Cardiac fibroblast (primary cell): ENCODE results near the gene NCOA7.

Experiments used
- DNase-seq, 2 donors: peaks; one replicate each; pipeline versions ENCODE4 v3.0.0 to v3.0.0-alpha.2; 2010; ENCODE audit warnings: low read depth in 2 of 2
- H3K4me3 ChIP-seq, 2 donors: replicated peaks in 1 of 2; 1 replicate in 1 of 2; 2 replicates in 1 of 2; pipeline ENCODE4 v1.5.1; 2011; ENCODE audit warnings: low read depth in 2 of 2, low read length in 2 of 2, mild to moderate bottlenecking in 2 of 2, moderate library complexity in 1 of 2
- CTCF ChIP-seq: IDR thresholded peaks from one replicate; pipeline ENCODE4 v1.5.1; 2011; ENCODE audit warnings: low read depth, mild to moderate bottlenecking, low read length, inconsistent platforms

NCOA7 gene

GRCh38 chr6:125854355-125854754 lies 63.6 kb downstream of the NCOA7 start:
- H3K4me3 ChIP-seq, result no peak overlapping the region
- TF ChIP-seq CTCF, result no peak
- DNase-seq, result no peak

DNA sequence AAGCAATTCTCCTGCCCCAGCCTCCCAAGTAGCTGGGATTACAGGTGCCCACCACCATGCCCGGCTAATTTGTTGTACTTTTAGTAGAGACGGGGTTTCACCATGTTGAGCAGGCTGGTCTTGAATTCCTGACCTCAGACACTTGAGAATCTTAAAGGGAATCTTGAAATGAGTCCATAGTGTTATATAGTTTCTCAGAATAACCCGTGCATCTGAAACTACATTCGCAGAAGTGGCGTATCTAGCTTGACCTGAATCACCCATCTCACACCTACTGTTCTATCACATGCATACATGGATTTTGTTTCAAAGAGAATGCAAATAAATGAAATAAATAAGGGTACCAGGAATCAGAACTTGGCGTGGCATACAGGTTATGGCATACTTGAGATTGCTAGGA lies 65.0 kb downstream of the NCOA7 start:
- DNase-seq, result no peak
- TF ChIP-seq CTCF, result no peak
- H3K4me3 ChIP-seq, result no peak overlapping the region

GRCh38 chr6:125857846-125858245 lies 67.1 kb downstream of the NCOA7 start:
- no peak for TF ChIP-seq CTCF
- no peak for DNase-seq
- H3K4me3 ChIP-seq, result no peak overlapping the region

DNA sequence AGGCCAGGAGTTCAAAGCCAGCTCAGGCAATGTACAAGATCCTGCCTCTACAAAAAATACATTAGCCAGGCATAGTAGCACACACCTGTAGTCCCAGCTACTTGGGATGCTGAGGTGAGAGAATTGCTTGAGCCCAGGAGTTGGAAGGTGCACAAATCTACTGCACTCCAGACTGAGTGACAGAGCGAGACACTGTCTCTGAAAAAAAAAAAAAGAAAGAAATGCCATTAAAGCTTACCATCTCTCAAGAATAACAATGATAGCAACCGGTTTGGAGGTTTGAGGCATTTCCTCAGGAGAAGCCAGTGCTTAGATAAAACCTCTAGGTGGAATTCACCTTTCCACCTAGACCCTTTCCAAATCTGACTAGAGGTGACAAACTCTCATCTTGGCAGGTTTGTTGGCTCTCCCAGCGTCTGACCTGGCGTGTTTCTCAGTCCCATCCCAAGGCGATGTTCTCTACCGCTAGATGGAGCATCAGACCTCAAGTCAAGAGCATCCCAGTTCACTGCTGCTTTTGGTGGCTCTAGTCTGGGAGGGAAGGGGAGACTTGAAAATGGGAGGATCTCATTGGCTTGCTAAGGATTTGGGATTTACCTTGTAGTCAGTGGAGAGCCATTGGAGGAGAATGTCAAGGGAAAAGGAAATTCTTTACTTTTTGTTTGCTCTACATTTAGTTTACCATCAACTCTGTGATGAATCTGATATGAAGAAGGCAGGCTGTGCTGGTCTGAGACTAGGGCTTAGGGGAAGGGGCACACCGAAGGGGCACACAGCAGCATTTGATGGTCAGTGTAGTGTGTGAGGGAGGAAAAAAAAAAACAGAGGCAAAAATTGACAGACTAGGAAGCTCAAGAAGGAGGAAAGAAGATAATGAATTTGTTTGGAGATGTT lies 67.9 kb downstream of the NCOA7 start:
- DNase-seq, result peak; percentile 79 to 80
- TF ChIP-seq CTCF, result peak; percentile 90
- H3K4me3 ChIP-seq, result no peak overlapping the region

DNA sequence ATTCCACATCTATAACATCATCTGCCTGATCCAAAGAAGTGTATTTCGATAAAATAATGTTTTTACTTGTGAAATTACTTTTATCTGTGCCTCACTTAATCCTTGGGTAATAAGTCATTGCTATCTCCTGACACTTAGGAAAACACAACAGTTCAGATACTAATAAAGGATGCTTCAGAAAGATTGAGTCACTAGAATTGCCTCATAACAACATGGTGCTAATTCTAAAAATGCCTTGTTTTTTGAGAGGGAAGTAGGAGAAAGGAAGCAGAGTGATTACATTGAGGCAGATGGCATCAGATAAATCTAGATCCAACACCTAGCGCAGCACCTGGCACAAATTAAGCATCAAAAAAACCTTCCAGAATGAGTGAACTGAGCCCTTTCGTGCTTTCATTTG lies 69.0 kb downstream of the NCOA7 start:
- no peak overlapping the region for H3K4me3 ChIP-seq
- peak; percentile 36 to 47 for DNase-seq
- no peak for TF ChIP-seq CTCF

DNA sequence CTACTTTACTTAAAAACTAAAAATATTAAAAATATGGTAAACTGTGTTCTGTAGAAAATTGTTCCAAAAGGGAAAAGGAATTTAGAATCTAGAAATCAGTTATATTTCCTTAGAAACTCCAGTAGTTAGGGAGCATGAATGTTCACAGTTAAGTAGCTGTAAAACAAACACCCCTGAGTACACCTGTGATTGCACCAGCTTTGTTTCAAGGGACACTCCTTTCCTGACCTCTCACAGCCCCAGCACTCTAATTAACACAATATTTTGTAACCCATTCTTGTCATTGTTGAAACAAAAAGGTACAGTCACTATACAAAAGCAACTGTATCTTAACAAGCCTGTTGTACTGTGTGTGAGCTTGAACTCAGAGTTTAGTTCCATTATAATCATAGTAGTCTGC lies 72.3 kb downstream of the NCOA7 start:
- no peak for TF ChIP-seq CTCF
- no peak for DNase-seq
- H3K4me3 ChIP-seq, result no peak overlapping the region
